ENCODE data around the gene TUBA4B. TPM values are rescaled to one million over a fixed set of nuclear protein-coding genes. Genes with fewer than 3 reads are reported as not detected.

The TUBA4B gene
- total RNA-seq, 6 experiments from 2014 or later: 0.27 to 2.0 (median 0.57) TPM; not detected in 2

DNA sequence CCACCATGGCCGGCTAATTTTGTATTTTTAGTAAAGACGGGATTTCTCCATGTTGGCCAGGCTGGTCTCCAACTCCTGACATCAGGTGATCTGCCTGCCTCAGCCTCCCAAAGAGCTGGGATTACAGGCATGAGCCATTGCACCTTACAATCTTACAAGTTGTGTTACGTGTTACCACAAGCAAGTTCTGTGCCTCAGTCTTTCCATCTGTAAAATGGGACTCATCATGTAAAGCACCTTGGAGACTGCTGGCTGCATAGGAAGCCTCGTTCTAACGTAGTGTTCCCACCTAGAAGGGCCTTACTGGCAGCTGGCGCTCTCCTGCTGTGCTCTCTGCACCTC is 36.1 kb downstream of the TUBA4B start:
- TF ChIP-seq, protein P1, sequence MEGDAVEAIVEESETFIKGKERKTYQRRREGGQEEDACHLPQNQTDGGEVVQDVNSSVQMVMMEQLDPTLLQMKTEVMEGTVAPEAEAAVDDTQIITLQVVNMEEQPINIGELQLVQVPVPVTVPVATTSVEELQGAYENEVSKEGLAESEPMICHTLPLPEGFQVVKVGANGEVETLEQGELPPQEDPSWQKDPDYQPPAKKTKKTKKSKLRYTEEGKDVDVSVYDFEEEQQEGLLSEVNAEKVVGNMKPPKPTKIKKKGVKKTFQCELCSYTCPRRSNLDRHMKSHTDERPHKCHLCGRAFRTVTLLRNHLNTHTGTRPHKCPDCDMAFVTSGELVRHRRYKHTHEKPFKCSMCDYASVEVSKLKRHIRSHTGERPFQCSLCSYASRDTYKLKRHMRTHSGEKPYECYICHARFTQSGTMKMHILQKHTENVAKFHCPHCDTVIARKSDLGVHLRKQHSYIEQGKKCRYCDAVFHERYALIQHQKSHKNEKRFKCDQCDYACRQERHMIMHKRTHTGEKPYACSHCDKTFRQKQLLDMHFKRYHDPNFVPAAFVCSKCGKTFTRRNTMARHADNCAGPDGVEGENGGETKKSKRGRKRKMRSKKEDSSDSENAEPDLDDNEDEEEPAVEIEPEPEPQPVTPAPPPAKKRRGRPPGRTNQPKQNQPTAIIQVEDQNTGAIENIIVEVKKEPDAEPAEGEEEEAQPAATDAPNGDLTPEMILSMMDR (IDR thresholded peaks at IDR 0.05): no peak
- no peak for TF ChIP-seq POLR2A (IDR thresholded peaks at IDR 0.05)
- 64% methylated on average over 5 of the region's 6 CpGs for WGBS (ENCODE audit: insufficient coverage, low coverage, low lambda C conversion rate, missing lambda C conversion rate)
- Histone ChIP-seq H3K4me3 (no peak overlapping the region), H3K4me1 (no peaks in the 10 kb centered on the region), H3K36me3 (peaks cover 0 to 16% (median 5%) of the 10 kb centered on the region in 4 donors), H3K27ac (no peak overlapping the region), H3K9me3 (no peaks in the 10 kb centered on the region), H3K27me3 (no peaks in the 10 kb centered on the region)
- ATAC-seq: no peak
- intact Hi-C loops (cut with DNase I): no loop called here
- DNase-seq: no peak

DNA sequence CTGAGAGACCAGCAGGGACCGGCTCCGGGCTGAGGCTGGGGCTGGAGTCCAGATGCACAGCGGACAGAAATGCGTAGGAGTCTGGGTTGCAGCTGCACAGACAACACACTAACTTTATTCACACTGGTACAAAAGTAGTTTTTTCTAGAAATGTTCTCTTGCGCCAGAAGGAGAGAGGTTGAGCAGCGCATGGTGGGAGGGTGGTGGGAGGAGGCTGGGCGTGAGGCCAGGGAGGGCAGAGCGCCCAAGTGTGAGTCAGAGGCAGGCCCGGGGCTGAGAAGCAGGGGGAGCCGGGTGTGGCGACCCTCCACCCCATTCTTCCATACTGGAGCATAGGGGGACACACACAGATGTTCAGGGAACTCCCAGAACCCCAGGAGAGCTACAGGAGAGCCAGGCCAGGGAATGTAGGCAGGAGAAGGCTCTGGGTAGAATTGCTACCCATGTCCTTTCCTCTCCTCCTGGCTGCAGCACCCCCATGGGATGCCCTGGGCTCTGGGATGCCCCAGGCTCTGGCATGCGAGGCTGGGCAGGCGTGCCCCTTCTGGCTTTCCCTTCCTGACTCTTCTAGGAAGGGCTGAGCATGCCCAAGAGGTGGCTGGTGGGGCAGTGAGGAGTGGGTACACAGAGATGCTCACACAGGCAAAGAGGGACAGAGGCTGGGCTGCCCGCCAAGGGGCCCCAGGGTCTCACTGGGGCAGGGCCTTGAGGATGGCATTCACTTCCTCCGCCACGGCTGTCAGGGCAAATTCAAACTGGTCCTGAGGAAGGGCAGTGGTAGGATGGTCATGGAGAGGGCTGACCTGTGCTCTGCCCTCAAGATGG is 36.7 kb downstream of the TUBA4B start:
- H3K9me3 ChIP-seq: no peaks in the 10 kb centered on the region
- 29% methylated on average over 9 of the region's 16 CpGs for WGBS (ENCODE audit: insufficient coverage, low coverage, low lambda C conversion rate, missing lambda C conversion rate)
- intact Hi-C loops (cut with DNase I): loop anchor here in 1 of 2 donors (10.0 kb wide), 2 partner anchors 65 to 265 kb away; partner anchors contain the start of genes ANKZF1 and ATG9A
- no peak for TF ChIP-seq POLR2A (IDR thresholded peaks at IDR 0.05)
- TF ChIP-seq, protein P1 (IDR thresholded peaks at IDR 0.05): no peak
- no peak overlapping the region for H3K27ac ChIP-seq
- no peak overlapping the region for H3K4me3 ChIP-seq
- H3K4me1 ChIP-seq: no peaks in the 10 kb centered on the region
- DNase-seq (no peak), ATAC-seq (peak in 1 of 4 donors; percentile 35)
- H3K27me3 ChIP-seq: no peaks in the 10 kb centered on the region
- peaks cover 0 to 11% (median 3%) of the 10 kb centered on the region in 4 donors for H3K36me3 ChIP-seq

DNA sequence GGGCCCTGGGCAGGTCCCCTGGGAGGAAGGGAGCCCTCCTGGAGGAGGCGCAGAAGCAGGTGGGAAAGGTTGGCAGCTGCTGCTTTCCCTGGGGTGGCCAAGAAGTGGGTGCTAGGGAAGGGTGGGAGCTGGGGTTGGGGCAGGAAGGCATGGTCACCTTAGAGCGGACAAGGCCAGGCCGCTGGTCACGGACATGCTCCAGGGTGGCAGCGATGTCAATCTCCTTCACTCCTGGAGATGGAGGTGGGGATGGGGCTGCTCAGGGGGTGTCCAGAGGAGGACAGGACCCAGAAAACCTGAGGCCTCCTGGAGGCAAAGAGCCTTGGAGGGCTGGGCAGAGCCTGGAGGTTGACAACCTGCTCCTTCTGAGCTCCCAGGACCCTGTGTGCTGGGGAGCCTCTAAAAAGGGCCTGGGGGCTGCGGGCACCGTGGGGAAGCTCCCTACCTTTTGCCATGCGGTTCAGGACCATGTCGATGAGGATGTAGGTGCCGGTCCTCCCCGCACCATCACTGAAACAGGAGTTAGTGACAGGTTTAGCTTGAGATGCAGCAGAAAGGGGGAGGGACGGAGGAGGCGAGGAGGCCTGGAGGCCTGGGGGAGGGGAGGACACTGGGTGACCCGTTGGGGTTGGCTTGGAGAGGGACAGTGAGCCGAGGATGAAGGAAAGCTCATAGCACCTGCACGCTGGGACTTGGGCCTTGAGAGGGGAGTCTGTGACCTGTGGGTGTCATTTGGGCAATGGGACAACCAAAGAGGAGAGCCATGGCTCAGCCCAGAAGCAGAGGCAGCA is 37.5 kb downstream of the TUBA4B start:
- Histone ChIP-seq H3K4me1 (peaks cover 0 to 2% (median 0%) of the 10 kb centered on the region in 4 donors), H3K27me3 (no peaks in the 10 kb centered on the region), H3K4me3 (no peak overlapping the region), H3K9me3 (no peaks in the 10 kb centered on the region), H3K27ac (no peak overlapping the region), H3K36me3 (peaks cover 0 to 2% (median 0%) of the 10 kb centered on the region in 4 donors)
- DNase-seq (no peak), ATAC-seq (no peak)
- TF ChIP-seq, protein P1 (IDR thresholded peaks at IDR 0.05): no peak
- TF ChIP-seq POLR2A (IDR thresholded peaks at IDR 0.05): no peak
- intact Hi-C loops (cut with DNase I): loop anchor here in 1 of 2 donors (10.0 kb wide), 2 partner anchors 66 to 266 kb away; partner anchors contain the start of genes ANKZF1 and ATG9A
- 26% methylated on average over 3 of the region's 16 CpGs for WGBS (ENCODE audit: insufficient coverage, low coverage, low lambda C conversion rate, missing lambda C conversion rate)

DNA sequence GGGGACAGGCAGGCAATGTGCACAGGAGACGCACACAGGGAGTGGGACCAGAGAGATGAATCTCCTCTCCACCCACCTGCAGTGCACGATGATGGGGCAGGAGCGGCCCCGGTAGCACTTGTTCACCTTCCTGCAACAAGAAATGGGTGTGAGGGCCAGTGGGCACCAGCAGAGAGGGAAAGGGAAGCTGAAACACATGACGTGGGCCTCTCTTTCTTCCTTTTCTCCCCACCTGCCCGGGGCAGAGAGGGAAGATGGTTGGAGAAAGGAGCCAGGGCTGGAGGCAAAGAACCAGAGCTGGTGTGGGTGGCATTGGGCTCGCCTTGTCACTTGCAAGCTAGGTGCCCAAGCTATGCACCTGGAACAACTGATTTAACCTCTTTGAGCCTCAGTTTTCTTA is 38.4 kb downstream of the TUBA4B start:
- H3K27ac ChIP-seq: no peak overlapping the region
- no peaks in the 10 kb centered on the region for H3K9me3 ChIP-seq
- H3K27me3 ChIP-seq: no peaks in the 10 kb centered on the region
- no peak overlapping the region for H3K4me3 ChIP-seq
- peaks cover 0 to 2% (median 0%) of the 10 kb centered on the region in 4 donors for H3K4me1 ChIP-seq
- no peaks in the 10 kb centered on the region for H3K36me3 ChIP-seq
- TF ChIP-seq, protein P1 (IDR thresholded peaks at IDR 0.05): no peak
- WGBS (ENCODE audit: insufficient coverage, low coverage, low lambda C conversion rate, missing lambda C conversion rate): 70% methylated on average over 2 of the region's 7 CpGs
- no peak for DNase-seq
- no peak for ATAC-seq
- intact Hi-C loops (cut with DNase I): loop anchor here in 1 of 2 donors (10.0 kb wide), 2 partner anchors 67 to 267 kb away; partner anchors contain the start of genes ANKZF1 and ATG9A
